ENCODE measurements around the gene LMNTD2.

Gene LMNTD2

GRCh38 chr11:587546-587945 is 27.0 kb upstream of the LMNTD2 start:
- no peak for DNase-seq

DNA sequence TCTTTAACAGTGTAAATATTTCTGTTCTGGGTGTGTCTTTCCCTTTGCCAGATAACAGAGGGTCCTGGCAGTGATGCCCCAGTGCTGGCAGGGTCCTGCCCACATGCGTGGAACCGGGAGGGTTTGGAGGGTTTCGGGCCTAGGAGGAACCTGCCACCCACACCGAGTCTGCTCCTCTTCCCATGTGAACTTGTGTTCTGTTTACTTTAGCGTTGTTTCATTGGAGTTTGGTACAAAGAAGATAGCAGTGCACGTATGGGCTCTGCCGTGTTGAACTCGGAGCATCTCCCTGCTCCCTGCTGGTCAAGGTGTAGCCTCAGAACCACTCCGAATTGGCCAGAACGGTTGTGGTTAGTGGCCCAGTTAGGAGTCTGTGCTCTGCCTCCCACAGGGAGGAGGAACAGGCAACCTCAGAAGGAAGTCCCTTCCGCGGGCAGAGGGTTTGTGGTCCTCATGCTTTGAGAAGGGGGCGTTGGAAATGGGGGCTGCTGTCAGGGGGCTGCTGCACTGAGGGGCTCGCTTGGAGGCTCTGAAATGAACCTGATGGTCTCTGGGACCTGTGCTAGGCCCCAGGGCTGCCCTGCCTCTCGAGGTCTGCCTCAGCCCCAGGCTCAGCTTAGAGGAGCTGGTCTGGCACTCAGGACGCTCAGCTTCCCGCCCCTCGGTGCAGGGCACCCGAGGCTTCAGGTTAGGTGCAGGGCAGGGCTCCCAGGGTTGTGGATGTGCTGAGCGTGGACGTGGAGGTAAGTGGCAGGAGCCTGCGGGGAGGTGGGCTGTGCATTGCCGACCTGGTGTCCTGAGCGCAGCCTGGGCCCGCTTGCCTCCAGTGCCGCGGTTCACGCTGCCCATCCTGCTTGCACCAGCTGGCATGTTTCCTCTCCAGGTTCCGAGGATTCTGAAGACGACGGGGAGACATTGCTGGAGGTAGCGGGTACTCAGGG is 26.1 kb upstream of the LMNTD2 start:
- DNase-seq: no peak

DNA sequence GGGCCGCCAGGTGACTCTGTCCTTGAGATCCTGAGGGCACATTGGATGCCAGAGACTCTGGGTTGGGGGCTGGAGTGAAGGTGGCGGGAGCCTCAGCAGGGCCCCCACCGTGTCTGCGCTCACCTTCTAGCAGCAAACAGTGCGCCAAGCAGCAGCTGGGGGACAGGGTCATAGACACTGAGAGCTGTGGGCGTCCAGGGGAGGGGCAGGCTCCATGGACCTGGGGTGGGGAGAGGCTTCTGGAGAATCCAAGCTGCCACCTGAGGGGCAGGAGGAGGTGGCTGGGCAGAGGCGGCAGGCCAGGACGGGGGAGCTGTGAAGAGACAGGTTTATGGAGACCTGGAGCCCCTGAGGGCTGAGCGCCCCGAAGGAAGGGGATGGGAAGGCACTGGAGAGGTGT is 23.7 kb upstream of the LMNTD2 start:
- DNase-seq: no peak

GRCh38 chr11:581752-582151 is 21.2 kb upstream of the LMNTD2 start:
- no peak for DNase-seq

GRCh38 chr11:581342-581741 is 20.8 kb upstream of the LMNTD2 start:
- DNase-seq: no peak

GRCh38 chr11:579830-580601 is 19.5 kb upstream of the LMNTD2 start:
- no peak for DNase-seq

GRCh38 chr11:578276-579035 is 17.9 kb upstream of the LMNTD2 start:
- no peak for DNase-seq

DNA sequence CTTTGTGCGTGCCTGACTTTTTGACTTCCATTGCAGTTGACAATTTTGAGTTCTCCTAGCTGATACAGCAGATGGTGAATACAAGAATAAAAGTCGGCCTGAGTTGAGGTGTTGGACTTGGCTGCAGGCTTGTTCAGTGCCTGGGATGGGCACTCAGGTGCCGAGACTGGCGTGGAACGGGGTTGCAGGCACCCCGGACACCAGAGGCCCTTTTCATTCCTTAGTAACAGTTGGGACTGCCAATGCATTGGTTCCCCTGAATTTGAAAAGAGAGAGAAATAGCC is 17.0 kb upstream of the LMNTD2 start:
- DNase-seq: no peak

DNA sequence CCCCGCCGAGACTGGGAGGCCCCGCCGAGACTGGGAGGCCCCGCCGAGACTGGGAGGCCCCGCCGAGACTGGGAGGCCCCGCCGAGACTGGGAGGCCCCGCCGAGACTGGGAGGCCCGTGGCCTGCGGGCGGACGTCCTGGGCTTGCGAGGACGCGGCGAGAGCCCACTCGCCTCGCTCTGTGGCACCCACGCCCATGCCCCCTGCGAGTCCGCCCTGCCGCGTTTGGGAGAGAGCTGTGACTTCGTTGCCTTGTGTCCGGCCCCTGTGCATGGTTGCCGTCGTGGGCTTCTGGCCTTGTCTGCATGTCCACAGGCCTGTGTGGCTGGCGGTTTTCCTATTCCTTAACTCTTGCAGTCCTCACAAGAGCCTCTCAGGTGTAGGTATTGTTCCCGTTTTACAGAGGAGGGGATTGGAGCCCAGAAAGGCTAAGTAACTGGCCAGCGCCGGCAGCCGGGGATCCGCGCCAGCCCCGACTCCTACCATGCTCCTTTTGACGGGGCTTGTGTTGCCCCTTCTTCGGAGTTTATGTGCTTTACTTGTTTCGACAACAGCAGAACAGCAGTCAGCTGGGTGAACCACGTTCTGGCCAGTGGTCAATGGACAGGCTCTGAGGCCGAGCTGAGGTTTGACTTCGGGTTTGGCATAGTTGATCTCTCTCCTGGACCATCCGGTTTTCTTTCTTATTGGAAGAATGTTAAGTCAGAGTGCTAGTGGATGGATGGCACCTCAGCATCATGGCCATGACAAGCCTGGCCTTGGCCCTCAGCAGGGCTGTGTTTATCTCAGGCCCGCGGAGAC is 16.5 kb upstream of the LMNTD2 start:
- DNase-seq: no peak

DNA sequence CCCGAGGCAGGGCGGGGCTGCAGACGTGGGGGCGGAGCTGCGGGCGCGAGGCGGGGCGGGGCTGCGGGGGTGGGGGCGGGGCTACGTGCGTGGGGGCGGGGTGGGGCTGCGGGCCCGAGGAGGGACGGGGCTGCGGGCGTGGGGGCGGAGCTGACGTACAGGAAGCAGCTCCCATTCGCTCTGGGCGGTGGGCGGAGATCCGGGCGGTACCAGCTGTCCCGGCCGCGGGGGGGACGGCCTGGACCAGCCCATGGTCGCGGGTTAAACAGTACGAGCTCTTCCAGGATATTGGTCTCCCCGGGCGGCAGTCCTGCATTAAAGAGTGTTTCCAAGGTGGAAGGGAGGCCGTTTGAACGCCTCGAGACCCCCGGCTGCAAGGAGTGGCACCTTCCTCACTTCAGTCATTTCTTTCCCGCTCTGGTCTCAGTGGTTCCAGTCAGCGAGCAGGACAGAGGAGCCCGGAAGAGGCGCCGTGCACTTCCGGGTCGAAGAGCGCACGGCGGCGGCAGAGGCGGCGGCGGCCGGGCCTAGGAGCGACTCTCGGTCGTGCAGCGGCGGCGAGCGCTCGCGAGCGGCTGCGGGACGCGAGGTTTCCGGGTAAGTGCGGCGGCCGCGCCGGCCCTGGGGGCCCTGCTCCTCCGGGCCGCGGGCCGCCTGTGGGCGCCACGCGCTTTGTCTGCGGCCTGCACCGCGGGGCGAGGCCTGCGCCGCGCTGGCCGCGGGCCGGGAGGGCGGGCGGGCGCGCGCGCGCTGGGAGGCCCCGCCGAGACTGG is 15.6 kb upstream of the LMNTD2 start, which contains the start of gene PHRF1:
TSS of gene PHRF1 (plus strand) at position 475 of the 773 bp plus-strand sequence. CDS start 5,043 bp downstream, outside the sequence.
- peak; percentile 96 for DNase-seq

DNA sequence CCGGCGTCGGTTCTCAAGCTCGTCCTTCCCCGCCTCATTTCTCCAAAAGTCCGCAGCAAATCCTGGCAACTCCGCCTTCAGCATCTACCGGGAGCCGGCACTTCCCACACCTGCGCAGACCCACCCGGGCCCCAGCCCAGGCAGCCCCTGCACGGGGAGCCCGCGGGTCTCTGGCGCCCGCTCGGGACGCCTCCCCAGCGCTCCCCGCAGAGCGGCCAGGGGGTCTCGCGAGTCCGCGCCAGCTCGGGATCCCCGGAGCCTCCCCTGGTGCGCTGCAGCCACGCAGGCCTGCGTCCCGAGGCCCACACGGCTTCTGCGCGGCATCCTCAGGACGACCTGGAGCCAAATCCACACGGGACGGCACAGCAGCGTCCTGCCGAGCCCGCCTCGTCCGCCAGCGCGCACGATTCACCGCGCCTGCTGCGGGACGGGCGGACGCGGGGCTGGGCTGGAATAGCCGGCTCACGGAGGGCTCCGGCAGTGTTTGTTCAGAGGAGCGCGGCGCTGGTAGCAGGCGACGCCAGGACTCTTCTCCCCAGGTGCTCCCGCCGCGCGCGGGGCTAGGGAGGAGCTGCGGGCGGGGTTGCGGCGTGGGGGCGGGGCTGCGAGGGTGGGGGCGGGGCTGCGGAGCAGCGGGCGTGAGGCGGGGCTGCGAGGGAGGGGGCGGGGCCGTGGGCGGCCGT is 14.9 kb upstream of the LMNTD2 start:
- no peak for DNase-seq

GRCh38 chr11:574632-575312 is 14.2 kb upstream of the LMNTD2 start:
- peak; percentile 7 for DNase-seq

DNA sequence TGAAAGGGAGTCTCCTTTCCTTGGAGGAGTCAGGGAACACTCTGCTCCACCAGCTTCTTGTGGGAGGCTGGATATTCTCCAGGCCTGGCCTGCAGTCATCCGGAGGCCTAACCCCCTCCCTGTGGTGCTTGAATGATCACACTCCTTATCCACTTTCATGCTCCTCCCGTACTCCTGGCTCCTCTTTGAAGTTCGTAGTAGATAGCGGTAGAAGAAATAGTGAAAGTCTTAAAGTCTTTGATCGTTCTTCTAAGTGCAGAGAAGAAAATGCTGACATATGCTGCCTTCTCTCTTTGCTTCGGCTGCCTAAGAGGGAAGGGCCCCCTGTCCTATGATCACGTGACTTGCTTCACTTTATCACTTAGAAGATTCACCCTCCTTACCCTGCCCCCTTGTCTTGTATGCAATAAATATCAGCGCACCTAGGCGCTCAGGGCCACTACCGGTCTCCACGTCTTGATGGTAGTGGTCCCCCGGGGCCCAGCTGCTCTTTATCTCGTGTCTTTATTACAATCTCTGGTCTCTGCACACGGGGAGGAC is 13.6 kb upstream of the LMNTD2 start:
- peak; percentile 54 for DNase-seq

DNA sequence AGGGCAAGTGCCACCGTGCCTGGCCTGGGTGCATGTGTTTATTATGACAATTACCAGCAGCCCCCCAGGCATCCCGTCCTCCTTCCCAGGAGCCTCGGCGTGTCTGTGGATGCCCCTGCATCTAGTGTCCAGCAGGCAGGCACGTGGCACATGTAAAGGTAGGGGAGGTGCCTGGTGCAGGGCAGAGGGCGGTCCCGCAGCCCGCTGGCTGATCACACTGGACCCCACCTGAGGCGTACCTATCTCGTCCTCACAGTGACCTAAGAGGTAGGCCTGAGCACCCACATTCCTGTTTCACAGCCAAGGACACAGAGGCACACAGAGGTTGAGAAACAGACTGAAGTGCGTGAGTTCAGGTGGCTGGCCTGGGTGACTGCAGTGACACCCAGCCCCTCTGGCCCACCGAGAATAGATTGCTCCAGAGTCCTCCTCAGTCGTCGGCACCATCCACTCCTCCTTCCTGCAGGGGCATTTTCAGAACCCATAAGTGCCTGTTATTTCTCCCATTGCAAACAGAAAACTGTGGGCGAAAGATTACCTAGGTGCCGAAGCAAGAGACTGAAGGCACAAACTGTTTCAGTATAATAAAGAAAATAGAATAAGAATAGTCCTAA is 12.7 kb upstream of the LMNTD2 start:
- DNase-seq: no peak

DNA sequence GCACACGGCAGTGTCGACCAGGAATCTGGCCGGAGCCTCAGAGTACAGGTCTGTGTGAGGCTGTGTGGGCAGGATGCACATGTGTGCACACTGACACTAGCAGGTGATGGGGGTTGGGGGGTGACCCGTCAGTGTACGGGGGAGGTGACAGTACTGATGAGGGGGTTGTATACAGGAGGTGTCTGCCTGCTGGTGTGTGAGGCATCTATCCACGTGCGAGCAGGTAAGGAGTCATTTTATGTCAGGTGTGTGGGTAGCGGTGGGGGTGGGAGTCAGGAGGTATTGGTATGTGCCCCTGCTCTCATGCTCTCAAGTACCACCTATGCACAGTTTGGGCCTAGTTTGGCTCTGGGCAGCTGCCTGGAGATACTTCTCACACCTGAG is 11.3 kb upstream of the LMNTD2 start:
- no peak for DNase-seq

DNA sequence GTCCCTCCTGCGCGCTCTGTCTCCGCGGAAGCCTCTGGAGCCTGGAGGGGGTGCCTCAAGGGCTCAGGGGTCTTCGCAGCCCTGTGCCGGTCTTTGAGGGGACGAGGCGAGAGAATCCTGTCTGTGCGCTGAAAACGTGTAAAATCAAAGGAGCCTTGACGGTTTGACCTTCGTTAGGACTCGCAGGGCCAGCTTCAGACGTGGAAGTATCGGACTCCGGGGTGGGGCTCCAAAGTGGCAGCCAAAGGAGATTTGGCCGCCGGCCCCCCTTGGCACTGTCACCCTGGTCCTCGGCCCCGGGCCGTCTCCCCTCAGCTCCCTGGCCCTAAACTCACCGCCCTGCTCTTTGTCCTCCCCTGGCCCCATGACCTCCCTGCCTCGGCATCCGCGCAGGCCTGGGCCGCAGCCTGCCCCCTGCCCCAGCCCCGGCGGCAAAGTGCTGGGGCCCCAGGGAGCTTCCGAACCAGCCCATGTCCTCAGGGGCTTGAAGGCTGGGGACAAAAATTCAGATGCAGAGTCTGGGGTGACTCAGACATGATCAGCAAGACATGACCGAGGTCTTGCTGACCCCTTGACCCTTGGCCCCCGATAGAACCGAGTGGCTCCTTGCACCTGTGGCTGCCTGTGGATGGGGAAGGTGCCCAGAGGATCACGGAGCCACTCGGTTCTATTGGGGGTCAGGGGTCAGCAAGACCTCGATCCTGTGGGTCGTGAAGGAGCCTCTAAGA is 8.8 kb upstream of the LMNTD2 start:
- peak; percentile 4 for DNase-seq

DNA sequence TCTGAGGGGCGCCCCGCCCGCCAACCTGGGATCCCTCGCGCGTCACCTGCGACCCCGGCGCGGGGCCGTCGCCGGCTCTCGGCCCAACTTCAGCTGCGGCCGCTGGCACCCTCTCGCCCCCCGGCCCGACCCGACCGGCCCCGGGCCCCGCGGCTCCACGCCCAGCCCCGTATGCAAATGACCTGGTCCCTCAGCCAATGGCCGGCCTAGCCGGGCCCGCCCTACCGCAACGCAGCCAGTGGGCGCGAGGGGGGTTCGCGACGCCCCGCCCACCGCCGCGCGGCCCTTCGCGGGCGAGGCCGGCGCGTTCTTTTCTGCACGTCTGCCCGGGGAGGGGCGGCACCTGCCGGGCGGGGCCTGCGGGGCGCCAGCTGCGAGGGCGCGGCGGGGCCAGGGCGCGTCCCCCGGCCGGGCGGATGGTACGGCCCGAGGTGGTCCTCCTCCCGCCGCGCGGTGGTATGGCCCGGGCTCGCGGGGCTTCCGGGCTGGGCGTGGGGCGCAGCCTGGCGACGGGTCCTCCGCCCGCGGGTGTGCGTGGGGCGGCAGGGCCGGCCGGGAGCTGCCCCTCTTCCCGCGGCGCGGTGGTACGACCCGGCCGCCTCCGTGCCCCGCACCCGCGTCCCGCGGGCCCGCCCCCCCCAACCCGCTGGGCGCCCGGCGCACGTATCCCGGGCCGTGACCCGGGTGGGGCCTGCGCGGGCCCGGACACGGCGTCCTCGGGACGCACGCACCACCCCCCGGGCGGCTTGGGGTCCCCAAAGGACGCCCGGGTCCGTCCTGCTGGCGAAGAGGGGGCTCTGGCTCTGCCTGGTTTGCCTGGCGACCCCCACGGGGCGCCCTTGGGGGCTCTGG is 8.0 kb upstream of the LMNTD2 start:
- DNase-seq: peak; percentile 95

Data from CD4-positive, alpha-beta T cell treated with Interleukin-17A for 1 hour (primary cell).